Measurements from ENCODE around the gene OTOGL.

OTOGL gene

GRCh38 chr12:80176706-80177105 lies 77.4 kb downstream of the OTOGL start:
- no peak for TF ChIP-seq CTCF (IDR thresholded peaks at IDR 0.05; ENCODE audit: poor library complexity, severe bottlenecking)
- Histone ChIP-seq H3K27ac (ENCODE audit: poor library complexity, severe bottlenecking) (no peak overlapping the region), H3K4me1 (ENCODE audit: insufficient read depth, poor library complexity, severe bottlenecking) (no peaks in the 10 kb centered on the region), H3K36me3 (ENCODE audit: low read depth) (no peaks in the 10 kb centered on the region), H3K4me3 (ENCODE audit: severe bottlenecking) (no peak overlapping the region), H3K9me3 (ENCODE audit: severe bottlenecking) (no peaks in the 10 kb centered on the region), H3K27me3 (ENCODE audit: insufficient read depth, poor library complexity, severe bottlenecking) (no peaks in the 10 kb centered on the region)
- ATAC-seq (ENCODE audit: low read depth): no peak
- no peak for DNase-seq (ENCODE audit: low spot score)

GRCh38 chr12:80178846-80179245 lies 79.5 kb downstream of the OTOGL start:
- no peaks in the 10 kb centered on the region for H3K9me3 ChIP-seq (ENCODE audit: severe bottlenecking)
- no peaks in the 10 kb centered on the region for H3K36me3 ChIP-seq (ENCODE audit: low read depth)
- no peak overlapping the region for H3K4me3 ChIP-seq (ENCODE audit: severe bottlenecking)
- DNase-seq (ENCODE audit: low spot score) (no peak), ATAC-seq (ENCODE audit: low read depth) (no peak)
- no peaks in the 10 kb centered on the region for H3K4me1 ChIP-seq (ENCODE audit: insufficient read depth, poor library complexity, severe bottlenecking)
- no peak for TF ChIP-seq CTCF (IDR thresholded peaks at IDR 0.05; ENCODE audit: poor library complexity, severe bottlenecking)
- H3K27me3 ChIP-seq (ENCODE audit: insufficient read depth, poor library complexity, severe bottlenecking): no peaks in the 10 kb centered on the region
- no peak overlapping the region for H3K27ac ChIP-seq (ENCODE audit: poor library complexity, severe bottlenecking)

- no peaks in the 10 kb centered on the region for H3K36me3 ChIP-seq (ENCODE audit: low read depth)
- H3K4me3 ChIP-seq (ENCODE audit: severe bottlenecking): no peak overlapping the region
- no peaks in the 10 kb centered on the region for H3K27me3 ChIP-seq (ENCODE audit: insufficient read depth, poor library complexity, severe bottlenecking)
- no peak for TF ChIP-seq CTCF (IDR thresholded peaks at IDR 0.05; ENCODE audit: poor library complexity, severe bottlenecking)
- no peaks in the 10 kb centered on the region for H3K9me3 ChIP-seq (ENCODE audit: severe bottlenecking)
- peaks cover 4% of the 10 kb centered on the region for H3K4me1 ChIP-seq (ENCODE audit: insufficient read depth, poor library complexity, severe bottlenecking)
- no peak for DNase-seq (ENCODE audit: low spot score)
- H3K27ac ChIP-seq (ENCODE audit: poor library complexity, severe bottlenecking): no peak overlapping the region
- ATAC-seq (ENCODE audit: low read depth): no peak
Measured at GRCh38 chr12:80183939-80184338, 84.6 kb downstream of the OTOGL start.

DNA sequence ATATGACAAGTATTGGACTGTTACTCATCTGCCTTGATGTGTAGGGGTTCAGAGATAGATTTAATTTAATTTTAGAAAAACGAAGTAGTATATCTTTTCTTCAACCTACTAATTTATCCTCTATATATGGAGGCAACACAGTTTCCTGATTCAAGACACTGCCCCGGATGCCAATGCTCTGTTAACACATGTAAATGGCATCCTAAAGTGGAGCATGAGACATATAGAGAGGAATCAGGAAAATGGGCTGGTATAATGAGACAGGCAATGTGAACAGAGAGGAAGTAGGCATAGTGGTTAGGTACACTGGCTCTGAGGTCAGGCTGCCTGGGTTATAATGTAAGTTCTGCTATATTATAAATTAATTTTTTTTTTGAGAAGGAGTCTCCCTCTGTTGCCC lies 85.6 kb downstream of the OTOGL start:
- no peaks in the 10 kb centered on the region for H3K27me3 ChIP-seq (ENCODE audit: insufficient read depth, poor library complexity, severe bottlenecking)
- no peak for TF ChIP-seq CTCF (IDR thresholded peaks at IDR 0.05; ENCODE audit: poor library complexity, severe bottlenecking)
- peaks cover 4% of the 10 kb centered on the region for H3K4me1 ChIP-seq (ENCODE audit: insufficient read depth, poor library complexity, severe bottlenecking)
- H3K9me3 ChIP-seq (ENCODE audit: severe bottlenecking): no peaks in the 10 kb centered on the region
- no peaks in the 10 kb centered on the region for H3K36me3 ChIP-seq (ENCODE audit: low read depth)
- DNase-seq (ENCODE audit: low spot score) (no peak), ATAC-seq (ENCODE audit: low read depth) (no peak)
- no peak overlapping the region for H3K4me3 ChIP-seq (ENCODE audit: severe bottlenecking)
- no peak overlapping the region for H3K27ac ChIP-seq (ENCODE audit: poor library complexity, severe bottlenecking)

DNA sequence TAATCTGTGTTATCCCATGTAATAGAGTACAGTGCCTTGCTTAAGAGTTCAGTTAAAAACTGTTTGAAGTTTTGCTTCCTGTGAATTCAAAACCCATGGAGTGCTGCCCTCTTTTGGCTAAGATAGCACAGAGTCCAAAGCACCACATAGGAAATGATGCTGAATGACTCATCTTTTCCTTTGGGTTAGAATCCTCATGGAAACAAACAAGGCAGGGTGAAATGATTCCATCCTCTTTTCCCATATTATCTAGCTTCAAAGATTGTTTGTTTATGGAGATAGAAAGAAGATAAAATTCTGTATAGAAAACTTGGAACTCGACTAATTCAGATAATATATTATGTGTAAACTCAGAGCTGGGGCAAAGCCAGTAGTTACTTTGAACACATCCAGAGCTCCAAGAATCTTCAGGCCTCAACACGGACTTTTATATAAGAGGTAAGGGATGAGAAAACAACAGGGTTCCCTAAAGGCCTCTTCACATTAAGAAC lies 87.4 kb downstream of the OTOGL start:
- H3K4me3 ChIP-seq (ENCODE audit: severe bottlenecking): no peak overlapping the region
- peak; percentile 94 for ATAC-seq (ENCODE audit: low read depth)
- H3K9me3 ChIP-seq (ENCODE audit: severe bottlenecking): no peaks in the 10 kb centered on the region
- peaks cover 4% of the 10 kb centered on the region for H3K4me1 ChIP-seq (ENCODE audit: insufficient read depth, poor library complexity, severe bottlenecking)
- no peaks in the 10 kb centered on the region for H3K27me3 ChIP-seq (ENCODE audit: insufficient read depth, poor library complexity, severe bottlenecking)
- no peaks in the 10 kb centered on the region for H3K36me3 ChIP-seq (ENCODE audit: low read depth)
- peak; percentile 89 for TF ChIP-seq CTCF (IDR thresholded peaks at IDR 0.05; ENCODE audit: poor library complexity, severe bottlenecking)
- DNase-seq (ENCODE audit: low spot score): no peak
- peak overlapping the region; percentile 2 for H3K27ac ChIP-seq (ENCODE audit: poor library complexity, severe bottlenecking)

Measured in RWPE2 (cell line).